Measurements from ENCODE around the gene KCNMA1. TPM values are rescaled to one million over a fixed set of nuclear protein-coding genes. Genes with fewer than 3 reads are reported as not detected.

Gene KCNMA1
- total and polyA plus RNA-seq, 2 donors (not counting 1 experiment from before 2014, with no cell fraction given): 0.82 to 3.1 TPM

GRCh38 chr10:76866841-76867586, 770.6 kb downstream of the KCNMA1 start:
- peaks cover 0 to 6% (median 0%) of the 10 kb centered on the region in 3 donors for H3K9me3 ChIP-seq (ENCODE audit: control extremely low read depth in 1 of 3, control insufficient read depth in 2 of 3, insufficient read depth in 1 of 3, low read length in 2 of 3)
- no peaks in the 10 kb centered on the region for H3K79me2 ChIP-seq (ENCODE audit: control insufficient read depth, insufficient read depth, low read length)
- no peak overlapping the region for H3K9ac ChIP-seq (ENCODE audit: low read length)
- H3K27me3 ChIP-seq (replicated peaks in 1 of 4; ENCODE audit: control extremely low read depth in 1 of 4, control insufficient read depth in 3 of 4, insufficient read depth in 4 of 4, low read length in 3 of 4): no peaks in the 10 kb centered on the region
- H3K27me3 Mint-ChIP-seq: peaks cover 16% of the 10 kb centered on the region
- TF ChIP-seq CTCF (IDR thresholded peaks at IDR 0.05) (no peak), EZH2 (IDR thresholded peaks at IDR 0.05; ENCODE audit: borderline replicate concordance, insufficient read depth, low read depth, low read length, poor library complexity, severe bottlenecking) (no peak)
- WGBS (ENCODE audit: insufficient coverage): 100% methylated on average over 1 of the region's 4 CpGs
- H3K4me3 ChIP-seq (ENCODE audit: control extremely low read depth in 1 of 5, extremely low read depth in 1 of 5, insufficient read depth in 1 of 5, low read depth in 2 of 5, low read length in 4 of 5): no peak overlapping the region
- DNase-seq (no peak), ATAC-seq (ENCODE audit: low read depth) (no peak)
- no peaks in the 10 kb centered on the region for H3K9me3 Mint-ChIP-seq (ENCODE audit: insufficient read depth)
- H3K4me3 Mint-ChIP-seq: no peak overlapping the region
- no peaks in the 10 kb centered on the region for H3K4me1 Mint-ChIP-seq
- no peak overlapping the region for H3K4me2 ChIP-seq (replicated peaks; ENCODE audit: low read depth, low read length, poor library complexity, severe bottlenecking)
- no peak overlapping the region for H3K27ac ChIP-seq (ENCODE audit: low read length in 2 of 2)
- H3K27ac Mint-ChIP-seq: no peak overlapping the region
- H3K36me3 ChIP-seq (replicated peaks in 1 of 2; ENCODE audit: control extremely low read depth in 1 of 2, control insufficient read depth in 1 of 2, extremely low read depth in 1 of 2, insufficient read depth in 2 of 2, low read length in 1 of 2): no peaks in the 10 kb centered on the region
- intact Hi-C loops (cut with micrococcal nuclease): no loop called here
- POLR2A ChIA-PET: no interaction called here
- no peak overlapping the region for H2AFZ ChIP-seq (ENCODE audit: insufficient read depth, low read depth, low read length, poor library complexity, severe bottlenecking)
- H4K20me1 ChIP-seq (ENCODE audit: control insufficient read depth, insufficient read depth, low read length, poor library complexity, severe bottlenecking): no peaks in the 10 kb centered on the region
- peaks cover 0 to 6% of the 10 kb centered on the region in 2 donors for H3K4me1 ChIP-seq (ENCODE audit: control insufficient read depth in 2 of 2, insufficient read depth in 2 of 2, low read length in 2 of 2)
- CTCF ChIA-PET: no interaction called here

DNA sequence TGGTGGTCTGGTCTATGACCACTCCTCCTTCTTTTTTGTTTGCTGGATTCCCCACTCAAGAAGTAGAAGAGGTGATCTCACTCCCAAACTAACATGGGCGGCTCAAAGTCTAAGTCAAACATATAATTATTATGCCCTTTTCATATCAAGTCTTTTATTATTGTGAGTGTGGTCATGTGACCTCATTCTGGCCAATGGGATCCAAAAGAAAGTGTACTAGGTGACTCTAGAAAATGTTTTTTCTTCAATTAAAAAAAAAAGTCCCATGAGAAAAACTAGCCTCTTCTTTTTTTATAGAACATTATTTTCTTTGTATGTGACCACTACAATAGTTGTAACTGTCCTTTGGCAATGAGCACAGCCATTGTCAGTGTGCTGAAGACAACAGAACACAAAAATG, 772.7 kb downstream of the KCNMA1 start:
- Histone ChIP-seq H3K27me3 (replicated peaks in 1 of 4; ENCODE audit: control extremely low read depth in 1 of 4, control insufficient read depth in 3 of 4, insufficient read depth in 4 of 4, low read length in 3 of 4) (no peaks in the 10 kb centered on the region), H4K20me1 (ENCODE audit: control insufficient read depth, insufficient read depth, low read length, poor library complexity, severe bottlenecking) (no peaks in the 10 kb centered on the region), H3K4me2 (replicated peaks; ENCODE audit: low read depth, low read length, poor library complexity, severe bottlenecking) (no peak overlapping the region), H3K9ac (ENCODE audit: low read length) (no peak overlapping the region), H3K36me3 (replicated peaks in 1 of 2; ENCODE audit: control extremely low read depth in 1 of 2, control insufficient read depth in 1 of 2, extremely low read depth in 1 of 2, insufficient read depth in 2 of 2, low read length in 1 of 2) (no peaks in the 10 kb centered on the region), H3K27ac (ENCODE audit: low read length in 2 of 2) (no peak overlapping the region), H3K4me1 (ENCODE audit: control insufficient read depth in 2 of 2, insufficient read depth in 2 of 2, low read length in 2 of 2) (no peaks in the 10 kb centered on the region), H3K9me3 (ENCODE audit: control extremely low read depth in 1 of 3, control insufficient read depth in 2 of 3, insufficient read depth in 1 of 3, low read length in 2 of 3) (peaks cover 0 to 3% (median 0%) of the 10 kb centered on the region in 3 donors), H3K79me2 (ENCODE audit: control insufficient read depth, insufficient read depth, low read length) (no peaks in the 10 kb centered on the region), H3K4me3 (ENCODE audit: control extremely low read depth in 1 of 5, extremely low read depth in 1 of 5, insufficient read depth in 1 of 5, low read depth in 2 of 5, low read length in 4 of 5) (no peak overlapping the region), H2AFZ (ENCODE audit: insufficient read depth, low read depth, low read length, poor library complexity, severe bottlenecking) (no peak overlapping the region)
- no peak for TF ChIP-seq EZH2 (IDR thresholded peaks at IDR 0.05; ENCODE audit: borderline replicate concordance, insufficient read depth, low read depth, low read length, poor library complexity, severe bottlenecking)
- TF ChIP-seq CTCF (IDR thresholded peaks at IDR 0.05): no peak
- intact Hi-C loops (cut with micrococcal nuclease): no loop called here
- no CpG with 5 or more reads among the region's 1 CpG for WGBS (ENCODE audit: insufficient coverage)
- peaks cover 12% of the 10 kb centered on the region for H3K27me3 Mint-ChIP-seq
- H3K4me1 Mint-ChIP-seq: no peaks in the 10 kb centered on the region
- ATAC-seq (ENCODE audit: low read depth): no peak
- H3K9me3 Mint-ChIP-seq (ENCODE audit: insufficient read depth): no peaks in the 10 kb centered on the region
- CTCF ChIA-PET: no interaction called here
- DNase-seq: no peak
- no peak overlapping the region for H3K27ac Mint-ChIP-seq
- POLR2A ChIA-PET: no interaction called here
- no peak overlapping the region for H3K4me3 Mint-ChIP-seq

Measured in B cell (primary cell).